Activated T-helper 9 cell treated with anti-CD3 and anti-CD28 coated beads, Interleukin-2, amount 50 U/mL, for 16 hours (primary cell): ENCODE results near the gene FAM227A.

Source experiments
- DNase-seq: peaks from one replicate; pipeline ENCODE4 v3.0.0-alpha.2; 2020; ENCODE audit warnings: low read depth

Gene FAM227A

DNA sequence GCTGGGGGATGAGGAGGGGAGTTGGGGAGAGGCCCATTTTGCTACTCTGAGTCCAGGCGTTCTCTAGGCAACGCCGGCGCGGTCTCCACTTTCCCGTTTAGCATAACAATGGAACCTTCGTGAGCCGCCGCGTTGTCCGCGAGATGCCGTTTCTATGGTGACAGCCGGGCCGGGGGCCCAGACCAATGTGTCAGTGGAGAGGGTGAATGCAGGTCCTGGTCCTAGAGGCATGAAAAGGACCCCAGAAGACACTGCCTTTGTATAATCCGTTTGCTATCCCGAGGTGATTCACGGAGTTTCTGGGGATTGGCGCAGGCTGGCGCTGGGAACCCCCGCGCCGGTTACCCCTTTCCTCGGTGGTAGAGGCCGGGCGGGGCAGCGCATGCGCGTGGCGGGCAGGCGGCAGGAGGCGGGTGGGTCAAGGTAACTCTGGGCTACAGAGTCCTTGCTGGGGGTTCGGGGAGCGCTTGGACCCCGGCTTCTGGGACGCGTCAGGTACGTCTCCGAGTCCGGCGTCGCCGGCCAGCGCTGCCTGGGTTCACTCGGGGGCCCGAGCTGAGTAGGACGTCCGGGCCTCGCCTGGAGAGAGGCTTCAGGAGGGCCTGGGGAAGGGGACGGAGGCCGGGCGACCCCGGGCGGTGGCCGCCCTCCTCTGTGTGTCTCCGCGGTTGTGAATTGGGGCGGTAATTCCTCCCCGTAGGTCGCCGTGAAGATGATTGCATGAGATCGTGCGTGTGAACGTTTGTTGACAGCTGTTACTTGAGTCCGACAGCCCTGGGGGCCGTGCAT is at the start of gene FAM227A, which contains the start of gene CBY1:
Gene FAM227A (minus strand): TSS at position 137 of the 789 bp plus-strand sequence. CDS start 6,224 bp downstream, outside the sequence.
Gene CBY1 (plus strand): TSS at position 383 of the 789 bp plus-strand sequence. CDS start 11,417 bp downstream, outside the sequence.
- peak; percentile 78 for DNase-seq

DNA sequence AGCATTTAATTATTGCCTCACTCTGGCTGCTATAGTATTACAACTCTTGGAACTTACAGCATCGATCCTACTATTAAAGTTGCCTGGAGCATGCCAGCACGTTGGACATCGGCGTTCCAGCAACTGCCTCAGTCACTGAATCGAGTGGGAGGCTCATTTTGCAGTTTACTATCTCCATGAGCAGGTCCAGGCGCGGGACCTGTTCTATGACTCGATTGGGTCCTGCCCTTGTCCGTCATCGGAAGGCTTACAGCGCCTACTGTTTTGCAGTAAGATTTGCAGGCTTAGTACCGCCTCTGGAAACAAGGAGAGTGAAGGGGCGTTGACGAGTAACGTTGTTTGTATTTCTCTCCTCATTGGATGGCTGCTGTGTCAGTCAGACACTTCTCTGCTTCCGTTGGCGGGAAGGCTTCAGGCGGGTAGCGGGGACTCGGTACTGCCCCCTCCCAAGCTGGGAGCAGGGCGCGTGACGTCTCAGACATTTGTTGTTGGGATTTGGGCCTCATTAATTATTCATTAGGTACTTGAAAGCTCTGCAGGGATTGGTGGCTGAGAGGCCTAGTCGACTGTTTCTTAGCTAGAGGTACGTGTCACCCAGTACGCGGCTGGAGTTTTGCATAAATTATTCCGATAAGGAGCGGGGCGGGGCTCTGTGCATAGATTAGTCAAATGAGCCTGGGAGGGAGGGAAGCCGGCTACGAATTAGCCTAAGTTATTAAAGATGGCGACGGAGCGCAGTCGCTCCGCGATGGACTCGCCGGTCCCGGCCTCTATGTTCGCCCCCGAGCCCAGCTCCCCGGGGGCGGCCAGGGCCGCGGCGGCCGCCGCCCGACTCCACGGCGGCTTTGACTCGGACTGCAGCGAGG is 49.3 kb upstream of the FAM227A start, which contains the start of gene GTPBP1:
Gene GTPBP1 (plus strand): TSS at position 710 of the 866 bp plus-strand sequence. CDS start 12 bp downstream, at position 722.
- peak; percentile 92 for DNase-seq

GRCh38 chr22:38704654-38705234 is 48.6 kb upstream of the FAM227A start:
- no peak for DNase-seq

- DNase-seq = peak; percentile 96
Observed at GRCh38 chr22:38700789-38701628, 44.8 kb upstream of the FAM227A start, which contains the start of gene JOSD1. Gene JOSD1, minus strand, starts transcription at chr22:38700943. Its CDS starts 956 bp downstream, at chr22:38699987.

DNA sequence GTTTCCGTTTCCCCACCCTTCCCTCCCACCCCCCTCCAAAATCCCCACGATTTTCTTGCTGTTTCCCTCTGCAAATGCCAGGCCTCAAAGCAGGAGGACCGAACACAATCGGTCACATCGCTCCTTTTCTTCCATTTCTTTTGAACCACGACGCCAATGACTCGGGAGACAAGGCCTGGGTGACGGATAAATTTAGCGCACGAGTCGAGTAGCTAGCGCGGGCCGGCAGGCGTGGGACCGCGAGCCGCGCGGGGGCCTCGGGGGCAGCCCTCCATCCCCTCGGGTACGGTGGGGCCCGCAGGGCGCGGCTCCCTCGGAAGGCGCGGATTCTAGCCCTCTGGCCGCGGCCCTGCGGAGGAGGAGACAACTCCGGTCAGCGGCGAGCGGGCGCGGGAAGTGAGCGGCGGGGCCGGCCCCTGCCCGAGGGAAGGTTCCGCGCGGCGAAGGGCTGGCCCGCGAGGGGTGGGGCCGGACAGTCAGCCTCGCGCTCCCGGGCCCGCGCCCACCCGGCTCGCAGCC is 44.1 kb upstream of the FAM227A start:
- DNase-seq = no peak

- no peak for DNase-seq
Observed at GRCh38 chr22:38699784-38700183, 43.6 kb upstream of the FAM227A start.

- no peak for DNase-seq
Observed at GRCh38 chr22:38699143-38699542, 43.0 kb upstream of the FAM227A start.

- DNase-seq = no peak
Observed at GRCh38 chr22:38698407-38699094, 42.4 kb upstream of the FAM227A start.

DNA sequence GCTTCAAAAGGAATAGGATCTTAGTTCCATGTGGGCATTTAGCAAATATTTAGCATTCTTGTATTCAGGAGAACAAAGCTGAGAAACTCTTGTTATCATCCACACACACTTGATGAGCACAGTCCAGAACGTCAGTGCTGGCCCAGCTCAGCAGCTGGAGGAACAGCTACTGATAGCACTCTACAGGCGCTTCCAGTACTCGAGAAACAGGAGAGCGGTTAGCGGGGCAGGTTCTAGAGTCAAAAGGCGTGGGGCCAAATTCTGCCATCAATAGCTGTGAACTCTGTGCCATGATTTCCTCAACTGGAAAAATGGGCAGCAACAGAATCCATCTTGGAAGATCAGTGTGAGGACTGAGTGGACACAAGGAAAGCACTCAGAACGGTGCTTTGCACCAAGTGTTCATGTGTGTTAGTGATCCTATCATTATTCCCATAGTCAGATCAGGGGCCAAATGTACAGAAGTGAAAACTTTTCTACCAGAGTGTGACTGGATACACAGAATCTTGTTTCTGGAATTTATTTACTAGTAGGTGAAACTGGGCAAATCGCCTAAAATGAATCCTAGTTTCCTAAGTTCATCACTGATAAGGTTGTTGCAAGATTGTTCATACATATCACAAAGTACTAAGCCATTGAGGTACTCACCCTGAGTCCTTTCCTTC is 41.4 kb upstream of the FAM227A start:
- no peak for DNase-seq

GRCh38 chr22:38696606-38697424 is 40.6 kb upstream of the FAM227A start:
- no peak for DNase-seq

GRCh38 chr22:38694940-38695339 is 38.7 kb upstream of the FAM227A start:
- no peak for DNase-seq

DNA sequence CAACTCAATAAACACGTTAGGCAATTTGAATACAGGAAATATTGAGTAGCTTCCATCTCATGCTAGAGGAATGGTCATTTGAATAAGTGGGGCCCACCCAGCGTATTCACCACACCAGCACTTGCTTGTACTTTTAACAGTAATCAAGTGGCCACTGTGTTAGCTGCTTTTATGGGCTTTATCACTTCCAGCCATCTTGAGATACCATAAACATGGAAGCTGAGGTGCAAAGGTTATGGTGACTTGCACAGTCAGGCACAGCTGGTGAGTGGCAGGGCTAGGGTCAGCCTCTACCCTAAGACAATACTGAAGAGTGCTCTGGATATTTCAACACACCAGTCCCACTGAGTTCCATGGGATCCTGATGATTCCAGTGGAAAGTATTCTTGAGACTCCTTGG is 37.9 kb upstream of the FAM227A start:
- no peak for DNase-seq

DNA sequence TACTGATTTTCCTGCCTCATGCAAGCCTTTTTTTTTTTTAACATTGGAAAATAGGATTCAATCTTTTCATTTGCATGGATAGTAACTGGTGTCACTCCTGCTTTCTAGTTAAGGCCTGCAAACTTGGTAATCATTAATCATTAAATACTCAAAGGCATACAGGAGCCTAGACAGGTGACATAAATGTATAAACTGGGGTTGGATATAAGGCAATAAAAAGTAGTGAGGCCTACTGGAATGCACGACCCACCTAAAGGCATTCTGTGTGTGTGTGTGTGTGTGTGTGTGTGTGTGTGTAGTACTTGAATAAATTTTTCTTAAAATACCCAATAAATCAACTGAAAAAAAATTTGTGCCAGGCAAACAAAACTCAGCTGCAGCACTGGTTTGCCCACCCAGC is 33.5 kb upstream of the FAM227A start:
- no peak for DNase-seq

- no peak for DNase-seq
Observed at GRCh38 chr22:38685761-38686160, 29.6 kb upstream of the FAM227A start.

DNA sequence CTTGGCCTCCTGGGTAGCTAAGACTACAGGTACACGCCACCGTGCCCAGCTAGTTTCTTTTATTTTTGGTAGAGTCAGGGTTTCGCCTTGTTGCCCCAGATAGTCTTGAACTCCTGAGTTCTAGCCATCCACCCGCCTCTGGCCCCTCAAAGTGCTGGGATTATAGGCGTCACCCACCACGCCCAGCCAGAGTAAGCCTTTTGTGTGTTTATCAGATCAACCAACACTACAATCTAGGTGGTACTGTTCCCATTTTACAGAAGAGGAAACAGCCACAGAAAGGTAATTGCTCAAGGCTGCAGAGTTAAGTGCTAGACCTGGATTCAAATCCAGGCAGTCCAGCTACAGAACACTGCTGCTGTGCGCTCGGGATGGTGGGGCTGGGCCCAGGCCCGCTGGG is 28.7 kb upstream of the FAM227A start:
- no peak for DNase-seq

DNA sequence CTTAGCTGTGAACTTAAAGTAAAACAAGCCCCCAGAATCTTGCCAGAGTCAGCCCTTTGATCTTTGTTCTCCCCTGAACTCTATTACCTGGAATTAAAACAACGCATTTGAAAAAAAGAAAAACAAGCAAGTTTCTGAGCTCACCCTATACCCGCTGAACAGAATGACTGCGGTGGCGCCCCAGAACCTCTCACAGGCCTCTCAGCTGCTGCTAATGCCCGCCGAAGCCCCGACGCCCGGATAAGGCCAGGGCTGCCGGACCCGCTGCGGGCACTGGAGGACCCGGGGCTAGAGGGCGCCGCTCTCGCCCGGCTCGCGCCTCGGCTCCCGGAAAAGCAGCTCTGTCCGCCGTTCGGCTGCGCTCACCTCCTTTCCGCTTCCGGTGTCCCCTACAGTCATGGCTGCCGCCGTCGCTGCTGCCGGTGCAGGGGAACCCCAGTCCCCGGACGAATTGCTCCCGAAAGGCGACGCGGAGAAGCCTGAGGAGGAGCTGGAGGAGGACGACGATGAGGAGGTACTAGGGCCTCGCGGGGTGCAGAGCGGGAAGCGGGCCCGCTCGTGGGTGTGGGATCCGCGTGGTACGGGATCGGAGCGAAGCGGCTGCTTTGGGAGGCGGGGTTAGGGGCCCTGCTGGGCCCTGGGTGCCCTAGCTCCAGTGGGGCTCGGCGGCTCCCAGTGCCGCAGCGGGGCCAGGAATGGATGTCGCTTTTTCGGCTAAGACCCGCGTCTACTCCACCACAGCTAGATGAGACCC is 25.6 kb upstream of the FAM227A start, which contains the start of gene TOMM22:
Gene TOMM22 (plus strand): TSS at position 376 of the 754 bp plus-strand sequence. CDS start 22 bp downstream, at position 398.
- peak; percentile 81 for DNase-seq

- DNase-seq = no peak
Observed at GRCh38 chr22:38675833-38676232, 19.6 kb upstream of the FAM227A start.

GRCh38 chr22:38674888-38675287 is 18.7 kb upstream of the FAM227A start:
- DNase-seq = no peak
